Astrocyte of the cerebellum (primary cell): Measurements from ENCODE around the gene CLTA.

Source experiments
- DNase-seq: peaks from one replicate; pipeline ENCODE4 v3.0.0-alpha.2; 2011; ENCODE audit warnings: low read depth
- H3K4me3 ChIP-seq: 2 replicates; pipeline ENCODE4 v1.5.1; 2011; ENCODE audit warnings: mild to moderate bottlenecking, low read depth, low read length, moderate library complexity
- CTCF ChIP-seq: IDR thresholded peaks from 2 replicates; pipeline ENCODE4 v1.5.1; 2012; ENCODE audit warnings: low read length, low read depth, moderate library complexity, mild to moderate bottlenecking; ENCODE audit errors: missing control alignments
- in situ Hi-C: cut with HindIII; loops from 2 replicates; pipeline ENCODE4 v1.10.0; 2017; ENCODE audit warnings: low sequenced_read_pairs

Gene CLTA

DNA sequence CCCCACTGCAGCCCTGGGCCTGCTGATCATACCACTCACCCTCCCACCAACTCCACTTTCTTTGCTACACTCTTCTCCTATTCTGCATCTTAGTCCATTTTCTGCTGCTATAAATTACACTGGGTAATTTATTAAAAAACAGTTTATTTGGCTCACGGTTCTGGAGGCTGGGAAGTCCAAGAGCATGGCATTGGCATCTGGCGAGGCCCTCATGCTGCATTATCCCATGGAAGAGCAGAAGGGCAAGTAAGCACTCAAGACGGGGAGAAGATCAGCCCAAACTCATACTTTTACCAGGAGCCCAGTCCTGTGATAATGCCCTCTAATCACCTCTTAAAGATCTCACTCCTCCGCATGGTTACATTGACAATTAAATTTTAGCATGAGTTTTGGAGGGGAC lies 44.8 kb upstream of the CLTA start:
- in situ Hi-C loops = no loop called here
- no peak for DNase-seq
- H3K4me3 ChIP-seq = no peak overlapping the region
- no peak for TF ChIP-seq CTCF

DNA sequence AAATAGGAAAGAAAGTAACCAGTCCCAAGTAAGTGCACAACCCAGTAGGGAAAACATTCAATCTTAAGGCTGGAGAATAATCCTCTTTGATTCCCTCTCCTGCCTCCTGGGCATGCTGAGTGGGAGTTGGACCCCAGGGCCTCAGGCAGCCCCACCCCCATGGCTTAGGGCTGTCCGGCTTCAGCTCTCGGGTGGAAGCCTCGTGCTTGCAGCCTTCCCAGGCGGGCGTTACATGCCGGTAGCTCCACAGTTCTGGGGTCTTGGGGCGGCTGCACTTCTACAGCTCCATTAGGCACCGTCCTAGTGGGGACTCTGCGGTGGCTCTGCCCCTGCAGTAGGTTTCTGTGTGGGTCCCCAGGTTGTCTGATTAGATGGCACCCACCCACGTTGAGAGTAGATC lies 44.1 kb upstream of the CLTA start:
- in situ Hi-C loops = no loop called here
- no peak overlapping the region for H3K4me3 ChIP-seq
- no peak for DNase-seq
- TF ChIP-seq CTCF = no peak

DNA sequence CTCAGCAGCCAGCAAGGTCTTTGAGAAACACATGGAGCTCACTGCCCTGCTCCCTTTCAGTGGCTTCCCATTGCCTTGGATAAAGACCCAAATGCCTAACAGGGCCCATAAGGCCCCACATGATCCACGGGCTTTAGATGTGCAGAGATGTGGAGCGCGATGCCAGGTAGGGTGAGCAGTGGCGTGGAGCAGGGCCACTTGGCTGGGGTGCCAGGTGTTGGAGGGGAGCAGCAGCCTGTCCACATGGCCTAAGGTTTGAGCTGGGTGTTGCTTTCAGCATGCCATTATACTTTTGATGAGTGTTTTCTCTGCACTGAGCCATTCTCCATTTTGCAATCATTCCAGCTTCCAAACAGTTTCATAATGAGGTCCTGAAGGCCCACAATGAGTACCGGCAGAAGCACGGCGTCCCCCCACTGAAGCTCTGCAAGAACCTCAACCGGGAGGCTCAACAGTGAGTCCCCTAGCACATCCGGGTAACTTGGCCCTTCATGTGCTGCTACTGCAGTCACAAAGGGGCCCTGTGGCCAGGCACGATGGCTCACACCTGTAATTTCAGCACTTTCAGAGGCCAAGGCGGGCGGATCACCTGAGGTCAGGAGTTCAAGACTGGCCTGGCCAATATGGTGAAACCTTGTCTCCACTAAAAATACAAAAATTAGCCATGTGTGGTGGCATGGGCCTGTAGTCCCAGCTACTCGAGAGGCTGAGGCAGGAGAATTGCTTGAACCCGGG lies 43.1 kb upstream of the CLTA start:
- DNase-seq = no peak
- H3K4me3 ChIP-seq = no peak overlapping the region
- no peak for TF ChIP-seq CTCF
- in situ Hi-C loops = no loop called here

DNA sequence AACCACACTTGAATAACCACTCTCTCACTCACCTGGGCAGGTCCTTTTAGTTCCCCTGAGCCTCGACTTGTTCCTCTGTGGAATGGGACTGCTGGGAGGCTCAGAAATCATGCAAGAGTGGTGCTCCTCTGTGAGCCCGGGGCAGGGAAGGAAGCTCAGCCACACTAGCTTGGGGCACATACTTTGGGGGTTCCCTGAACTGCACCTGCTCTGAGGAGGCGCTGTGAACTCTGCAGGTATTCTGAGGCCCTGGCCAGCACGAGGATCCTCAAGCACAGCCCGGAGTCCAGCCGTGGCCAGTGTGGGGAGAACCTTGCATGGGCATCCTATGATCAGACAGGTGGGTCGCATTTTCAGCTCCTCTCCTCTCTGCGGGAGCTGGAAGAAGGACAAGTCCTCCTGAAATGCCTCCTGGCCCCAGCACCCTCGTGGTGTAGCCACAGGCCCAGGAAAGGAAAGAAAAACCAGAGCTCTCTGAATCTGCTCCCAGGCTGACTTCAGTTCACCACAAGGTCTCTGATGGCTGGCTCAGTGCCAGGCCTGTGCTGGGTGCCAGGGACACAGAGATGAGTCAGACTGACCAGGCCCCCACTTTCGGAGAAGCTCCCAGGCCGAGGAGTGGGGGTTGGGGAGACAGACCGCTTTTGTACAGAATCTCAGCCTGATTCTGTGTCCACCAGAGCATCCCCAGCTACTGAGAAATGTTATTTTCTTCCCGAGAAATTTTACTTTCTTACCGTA lies 42.2 kb upstream of the CLTA start:
- H3K4me3 ChIP-seq = no peak overlapping the region
- no peak for TF ChIP-seq CTCF
- DNase-seq = peak; percentile 97
- in situ Hi-C loops = no loop called here

DNA sequence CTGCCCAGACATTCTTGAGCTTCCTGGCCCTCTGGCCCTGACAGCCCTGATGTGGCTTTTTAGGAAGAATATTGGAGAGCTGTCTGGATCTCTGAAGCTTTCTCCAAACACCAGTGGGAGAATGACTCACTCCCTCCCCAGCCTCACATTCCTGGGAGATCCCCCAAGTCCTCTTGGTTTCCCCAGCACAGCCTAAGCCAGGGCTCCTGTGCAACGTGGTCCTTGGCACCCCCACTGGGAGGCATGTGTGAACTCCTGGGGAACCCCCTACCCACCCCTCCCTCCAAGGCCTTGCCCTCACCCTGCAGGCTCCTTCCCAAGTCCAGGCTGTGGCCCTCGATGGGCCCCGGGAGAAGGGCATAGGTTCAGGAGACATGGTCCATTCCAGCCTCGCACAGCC lies 41.5 kb upstream of the CLTA start:
- peak; percentile 75 for DNase-seq
- no peak overlapping the region for H3K4me3 ChIP-seq
- in situ Hi-C loops = no loop called here
- TF ChIP-seq CTCF = no peak

GRCh38 chr9:36150574-36151315 lies 40.0 kb upstream of the CLTA start:
- no peak overlapping the region for H3K4me3 ChIP-seq
- no peak for TF ChIP-seq CTCF
- in situ Hi-C loops = no loop called here
- no peak for DNase-seq
